ENCODE results near the gene KLK5.

DNA sequence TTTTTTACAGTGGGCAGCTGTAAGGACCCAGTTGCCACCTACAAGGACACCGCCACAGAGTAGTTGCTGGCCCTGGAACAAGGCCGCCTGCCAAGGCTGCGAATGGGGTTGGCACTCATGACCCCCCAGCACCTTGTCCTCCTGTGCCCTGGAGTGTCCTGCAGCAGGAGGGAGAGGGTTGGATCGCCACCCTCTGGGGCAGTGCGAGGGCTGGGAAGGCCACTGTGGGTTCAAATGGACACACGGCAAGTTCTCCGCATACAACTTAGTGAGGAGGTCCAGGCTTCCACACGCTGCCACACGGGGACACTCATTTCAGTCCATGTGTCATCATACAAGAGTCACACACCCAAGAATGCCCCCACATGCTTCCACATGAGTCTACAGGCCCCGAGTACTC is 47.6 kb upstream of the KLK5 start:
- no peak for TF ChIP-seq CTCF (CRISPR knock-in tag; IDR thresholded peaks at IDR 0.05)
- no peak for TF ChIP-seq GABPA (IDR thresholded peaks at IDR 0.05; ENCODE audit: low read depth, low read length)
- TF ChIP-seq GABPA (CRISPR knock-in tag; IDR thresholded peaks at IDR 0.05; ENCODE audit: low read depth) = no peak
- TF ChIP-seq ZFP91 (CRISPR knock-in tag; IDR thresholded peaks at IDR 0.05; ENCODE audit: borderline replicate concordance) = no peak
- no peak for TF ChIP-seq MAFF (IDR thresholded peaks at IDR 0.05; ENCODE audit: low read depth, low read length)
- no peak for TF ChIP-seq IRF2 (CRISPR knock-in tag; IDR thresholded peaks at IDR 0.05)
- TF ChIP-seq, protein P1, sequence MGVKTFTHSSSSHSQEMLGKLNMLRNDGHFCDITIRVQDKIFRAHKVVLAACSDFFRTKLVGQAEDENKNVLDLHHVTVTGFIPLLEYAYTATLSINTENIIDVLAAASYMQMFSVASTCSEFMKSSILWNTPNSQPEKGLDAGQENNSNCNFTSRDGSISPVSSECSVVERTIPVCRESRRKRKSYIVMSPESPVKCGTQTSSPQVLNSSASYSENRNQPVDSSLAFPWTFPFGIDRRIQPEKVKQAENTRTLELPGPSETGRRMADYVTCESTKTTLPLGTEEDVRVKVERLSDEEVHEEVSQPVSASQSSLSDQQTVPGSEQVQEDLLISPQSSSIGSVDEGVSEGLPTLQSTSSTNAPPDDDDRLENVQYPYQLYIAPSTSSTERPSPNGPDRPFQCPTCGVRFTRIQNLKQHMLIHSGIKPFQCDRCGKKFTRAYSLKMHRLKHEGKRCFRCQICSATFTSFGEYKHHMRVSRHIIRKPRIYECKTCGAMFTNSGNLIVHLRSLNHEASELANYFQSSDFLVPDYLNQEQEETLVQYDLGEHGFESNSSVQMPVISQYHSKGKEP (CRISPR knock-in tag; IDR thresholded peaks at IDR 0.05) = no peak
- no peak for TF ChIP-seq ZNF280D (CRISPR knock-in tag; IDR thresholded peaks at IDR 0.05)
- TF ChIP-seq TGIF2 (CRISPR knock-in tag; IDR thresholded peaks at IDR 0.05) = no peak
- TF ChIP-seq, protein P2, sequence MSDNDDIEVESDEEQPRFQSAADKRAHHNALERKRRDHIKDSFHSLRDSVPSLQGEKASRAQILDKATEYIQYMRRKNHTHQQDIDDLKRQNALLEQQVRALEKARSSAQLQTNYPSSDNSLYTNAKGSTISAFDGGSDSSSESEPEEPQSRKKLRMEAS (IDR thresholded peaks at IDR 0.05) = no peak
- TF ChIP-seq GTF2F1 (IDR thresholded peaks at IDR 0.05; ENCODE audit: low read length) = no peak
- TF ChIP-seq ZNF792 (CRISPR knock-in tag; IDR thresholded peaks at IDR 0.05) = no peak
